Glomerular endothelial cell (primary cell): Measurements from ENCODE around the gene CPB2. TPM values are rescaled to one million over a fixed set of nuclear protein-coding genes. Genes with fewer than 3 reads are reported as not detected.

Experiments used
- DNase-seq: peaks from one replicate; pipeline ENCODE4 v3.0.0-alpha.2; 2011; ENCODE audit warnings: low read depth, low spot score; ENCODE audit errors: extremely low read depth
- total RNA-seq: library from RNA; depleted of rRNA; stranded (reverse); fragments of >200 nt; gene quantifications from 2 replicates; pipeline ENCODE4 v1.2.3, GENCODE V29; 2015

The CPB2 gene
- not detected in 2 replicates for total RNA-seq

GRCh38 chr13:46104868-46105267 is at the start of gene CPB2:
Gene CPB2, minus strand, starts transcription at chr13:46105033. Its CDS starts 24 bp downstream, at chr13:46105009.
- DNase-seq: no peak

DNA sequence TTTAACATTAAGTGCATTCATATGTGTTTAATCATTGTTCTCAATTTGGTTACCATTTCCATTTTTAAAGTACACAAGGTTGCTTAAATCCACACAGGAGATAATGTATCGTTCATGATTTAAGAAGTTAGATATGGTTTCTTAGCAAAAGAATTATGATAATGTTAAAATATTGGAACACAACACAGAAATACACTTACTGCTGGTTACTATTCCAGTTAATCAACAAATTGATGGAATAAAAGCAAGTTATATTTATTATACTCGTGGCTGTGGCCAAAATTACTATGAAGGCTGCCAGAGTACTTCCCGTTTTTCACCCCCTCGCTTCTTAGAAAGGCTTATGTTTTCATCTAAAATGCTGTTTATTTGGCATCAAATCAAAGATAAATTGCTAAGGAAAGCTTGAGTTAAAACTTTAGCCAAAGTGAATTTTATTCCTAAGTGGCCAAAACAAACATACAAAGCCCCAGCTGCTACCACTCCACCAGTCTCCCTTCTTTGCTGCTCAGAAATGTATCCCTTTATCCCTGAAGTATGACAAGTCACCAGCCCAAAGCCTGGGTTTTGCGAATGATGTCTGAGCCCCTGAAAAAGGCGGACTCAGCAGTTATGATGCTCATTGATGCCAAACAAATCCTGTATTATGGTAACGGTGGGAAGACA is 49.4 kb upstream of the CPB2 start:
- DNase-seq: no peak

- DNase-seq: no peak
Measured at GRCh38 chr13:46152627-46153328, 47.9 kb upstream of the CPB2 start.

- no peak for DNase-seq
Measured at GRCh38 chr13:46150134-46150693, 45.4 kb upstream of the CPB2 start.

DNA sequence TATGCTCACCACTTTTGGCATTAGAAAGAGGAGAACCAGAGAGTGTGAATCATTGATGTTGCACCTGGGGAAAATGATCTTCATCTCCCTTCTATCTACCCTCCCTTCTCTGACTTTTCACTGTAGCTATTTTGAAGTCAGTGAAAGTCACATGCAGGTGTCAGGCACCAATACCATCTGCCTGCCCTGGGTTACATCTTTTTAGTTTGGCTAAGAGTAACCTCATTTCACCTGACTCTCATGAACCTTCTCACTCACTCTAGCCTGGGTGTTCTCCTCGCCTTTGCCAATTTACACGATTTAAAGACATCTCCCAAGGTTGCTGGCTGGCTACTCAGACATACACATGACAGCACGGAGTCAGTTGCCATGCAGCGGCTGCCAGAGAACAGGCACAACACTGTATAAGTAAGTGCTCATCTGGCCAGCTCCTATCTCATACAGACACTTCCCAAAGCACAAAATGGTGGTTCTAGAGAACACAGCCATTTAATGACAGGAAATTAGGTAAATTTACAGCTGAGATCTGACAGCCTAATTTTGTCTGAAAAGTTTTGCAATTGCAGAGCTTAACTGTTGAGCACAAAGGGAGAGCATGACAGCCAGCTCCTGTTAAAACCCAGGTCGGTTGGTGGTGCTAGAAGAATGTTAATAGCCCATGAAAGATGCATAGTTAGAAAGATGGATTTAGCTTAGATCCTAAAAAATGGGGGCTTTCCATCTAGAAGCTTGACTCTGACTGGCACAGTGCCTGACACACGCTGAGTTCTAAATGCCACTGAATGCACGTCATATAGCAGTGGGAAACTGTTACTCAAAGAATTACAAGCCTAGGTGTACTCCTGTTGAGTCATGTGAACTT is 44.7 kb upstream of the CPB2 start:
- no peak for DNase-seq

DNA sequence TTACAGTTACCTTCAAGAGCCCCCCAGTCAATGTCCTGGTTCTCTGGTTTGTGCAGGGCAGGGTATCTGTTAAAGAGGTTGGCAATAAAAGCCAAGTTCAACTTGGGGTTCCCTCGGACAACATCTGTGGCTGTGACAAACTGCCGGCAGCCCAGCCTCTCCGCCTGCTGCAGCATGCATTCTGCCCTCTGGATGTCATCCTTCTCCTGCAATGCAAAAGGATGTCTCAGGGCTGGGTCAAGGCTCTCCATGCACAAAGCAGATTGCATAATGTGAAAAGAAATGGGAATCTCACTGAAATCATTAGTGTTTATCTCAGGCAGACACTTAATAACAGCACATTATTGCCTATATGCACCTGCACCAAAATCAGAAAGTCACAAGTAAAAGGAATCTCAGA is 42.1 kb upstream of the CPB2 start:
- DNase-seq: no peak

DNA sequence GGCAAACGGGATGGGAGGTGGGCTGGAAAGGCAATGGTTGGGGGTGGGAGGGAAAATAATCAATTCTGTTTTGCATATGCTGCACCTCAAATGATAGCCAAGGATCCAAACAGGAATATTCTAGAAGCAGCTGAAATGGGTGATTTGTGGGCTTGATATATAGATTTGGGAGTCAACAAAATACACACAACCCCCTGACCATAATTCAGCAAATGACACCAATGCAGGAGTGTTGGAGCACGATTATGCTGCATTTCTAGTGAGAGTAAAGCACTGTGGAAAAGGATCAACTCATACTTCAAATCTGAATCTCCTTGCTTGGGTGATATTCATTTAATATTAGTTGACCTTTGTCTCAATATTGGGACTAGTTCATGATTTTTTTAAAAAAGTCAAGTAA is 41.1 kb upstream of the CPB2 start:
- no peak for DNase-seq

GRCh38 chr13:46145135-46145534 is 40.3 kb upstream of the CPB2 start:
- no peak for DNase-seq

- DNase-seq: no peak
Measured at GRCh38 chr13:46143184-46143701, 38.4 kb upstream of the CPB2 start.

GRCh38 chr13:46142776-46143175 is 37.9 kb upstream of the CPB2 start:
- DNase-seq: no peak

GRCh38 chr13:46140044-46140443 is 35.2 kb upstream of the CPB2 start:
- DNase-seq: no peak

DNA sequence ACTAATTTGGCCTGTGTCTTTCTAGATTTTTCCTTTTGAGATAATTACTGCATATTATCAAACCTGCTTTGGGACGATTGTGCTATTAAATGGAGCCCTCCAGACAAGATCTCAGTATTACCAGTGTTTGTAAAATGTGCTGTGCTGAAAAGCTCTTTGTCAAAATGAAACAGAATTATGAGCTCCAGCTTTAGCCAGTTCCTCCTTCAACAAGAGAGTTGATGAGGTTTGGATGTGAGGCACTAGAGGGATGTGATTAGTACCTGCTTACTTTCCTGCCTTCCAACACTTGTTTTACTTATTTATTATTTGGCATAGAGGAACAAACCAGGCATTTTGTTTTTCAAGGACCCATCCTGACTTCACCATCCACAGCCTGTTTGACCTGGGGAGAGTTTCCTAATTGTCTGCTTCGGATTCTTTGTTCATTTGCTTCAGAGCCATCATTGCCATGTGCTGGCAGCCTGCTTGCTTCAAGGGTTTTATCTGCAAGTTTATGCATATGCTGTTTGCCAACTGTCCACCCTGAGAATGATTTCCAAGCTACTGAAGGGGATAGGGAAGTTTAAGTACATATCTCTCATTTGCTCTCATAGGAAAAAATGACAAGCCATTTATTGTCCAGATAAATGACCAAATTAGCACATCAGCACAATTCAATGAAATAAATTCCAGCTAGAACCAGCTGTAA is 32.9 kb upstream of the CPB2 start:
- no peak for DNase-seq

GRCh38 chr13:46136688-46137087 is 31.9 kb upstream of the CPB2 start:
- DNase-seq: no peak

DNA sequence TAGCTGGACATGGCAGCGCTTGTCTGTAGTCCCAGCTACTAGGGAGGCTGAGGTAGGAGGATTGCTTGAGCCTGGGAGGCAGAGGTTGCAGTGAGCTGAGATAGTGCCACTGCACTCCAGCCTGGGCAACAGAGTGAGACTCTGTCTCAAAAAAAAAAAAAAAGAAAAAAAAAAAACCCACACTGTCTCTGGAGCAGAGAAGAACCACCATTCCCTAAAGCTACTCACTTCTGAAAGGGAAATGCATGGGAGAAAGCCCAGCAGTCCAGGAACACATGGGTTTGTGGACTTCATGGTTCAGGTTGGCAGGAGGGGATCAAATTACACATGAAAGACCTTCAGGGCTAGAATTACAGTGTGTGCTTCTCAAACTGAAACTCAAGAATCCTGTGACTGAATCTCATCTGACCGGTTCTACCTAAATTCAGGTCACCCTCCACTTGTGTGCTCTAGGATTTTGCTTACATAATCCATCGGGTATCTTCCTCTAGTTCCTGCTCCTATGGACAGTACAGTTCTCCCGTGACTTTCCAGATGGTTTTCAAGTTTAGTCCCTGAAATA is 30.2 kb upstream of the CPB2 start:
- DNase-seq: no peak

- no peak for DNase-seq
Measured at GRCh38 chr13:46134494-46134893, 29.7 kb upstream of the CPB2 start.

- DNase-seq: no peak
Measured at GRCh38 chr13:46132109-46132508, 27.3 kb upstream of the CPB2 start.

- DNase-seq: no peak
Measured at GRCh38 chr13:46131705-46132104, 26.9 kb upstream of the CPB2 start.

DNA sequence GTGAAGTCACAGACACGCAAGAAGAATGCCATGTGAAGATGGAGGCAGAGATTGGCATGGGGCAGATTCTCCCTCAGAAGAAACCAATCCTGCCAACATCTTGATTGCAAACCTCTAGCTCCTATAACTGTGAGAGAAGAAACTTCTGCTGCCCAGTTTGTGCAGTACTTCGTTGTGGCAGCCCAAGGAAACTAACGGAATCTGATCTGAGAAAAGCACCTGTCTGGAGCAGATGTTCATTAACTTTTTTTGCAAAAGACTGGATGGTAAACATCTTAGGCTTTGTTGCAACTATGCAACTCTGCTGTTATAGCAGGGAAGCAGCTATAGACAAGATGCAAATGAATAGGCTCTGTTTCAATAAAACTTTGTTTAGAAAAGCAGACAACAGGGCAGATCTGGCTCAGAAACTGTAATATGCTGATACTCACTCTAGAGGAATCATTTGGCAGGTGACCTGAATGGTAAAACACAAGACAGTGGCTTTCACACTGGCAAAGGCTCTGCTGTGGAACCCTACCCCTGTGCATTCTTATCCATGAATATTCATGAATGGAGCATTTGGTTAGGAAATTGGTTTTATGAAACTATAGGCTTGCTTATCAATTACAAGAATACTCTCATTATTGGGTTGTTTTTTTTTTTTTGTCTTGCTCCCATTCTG is 25.3 kb upstream of the CPB2 start:
- DNase-seq: no peak

GRCh38 chr13:46129124-46129523 is 24.3 kb upstream of the CPB2 start:
- no peak for DNase-seq
